ENCODE measurements around the gene GPR141.

DNA sequence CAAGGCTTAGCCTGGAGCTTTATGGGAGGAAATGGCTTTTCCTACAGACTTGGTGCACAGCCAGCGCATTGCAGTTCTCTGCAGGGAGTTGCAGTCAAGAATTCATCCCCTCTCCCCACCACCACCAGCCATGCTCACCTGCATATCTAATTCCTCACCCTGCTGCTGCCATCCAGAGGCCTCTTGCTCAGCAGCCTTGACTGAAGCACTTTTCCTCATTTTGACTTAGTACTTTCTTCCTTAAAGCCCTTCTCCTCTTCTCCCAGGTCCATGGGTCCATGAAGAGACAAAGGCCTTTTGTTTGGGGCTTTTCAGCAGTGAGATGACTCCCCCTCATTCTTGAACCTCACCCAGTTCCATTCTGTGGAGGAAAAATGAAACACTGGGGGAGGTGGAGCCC lies 39.7 kb upstream of the GPR141 start:
- no peak for TF ChIP-seq EZH2 (IDR thresholded peaks at IDR 0.05; ENCODE audit: borderline replicate concordance, insufficient read depth, low read depth, low read length, poor library complexity, severe bottlenecking)
- TF ChIP-seq, protein P1, sequence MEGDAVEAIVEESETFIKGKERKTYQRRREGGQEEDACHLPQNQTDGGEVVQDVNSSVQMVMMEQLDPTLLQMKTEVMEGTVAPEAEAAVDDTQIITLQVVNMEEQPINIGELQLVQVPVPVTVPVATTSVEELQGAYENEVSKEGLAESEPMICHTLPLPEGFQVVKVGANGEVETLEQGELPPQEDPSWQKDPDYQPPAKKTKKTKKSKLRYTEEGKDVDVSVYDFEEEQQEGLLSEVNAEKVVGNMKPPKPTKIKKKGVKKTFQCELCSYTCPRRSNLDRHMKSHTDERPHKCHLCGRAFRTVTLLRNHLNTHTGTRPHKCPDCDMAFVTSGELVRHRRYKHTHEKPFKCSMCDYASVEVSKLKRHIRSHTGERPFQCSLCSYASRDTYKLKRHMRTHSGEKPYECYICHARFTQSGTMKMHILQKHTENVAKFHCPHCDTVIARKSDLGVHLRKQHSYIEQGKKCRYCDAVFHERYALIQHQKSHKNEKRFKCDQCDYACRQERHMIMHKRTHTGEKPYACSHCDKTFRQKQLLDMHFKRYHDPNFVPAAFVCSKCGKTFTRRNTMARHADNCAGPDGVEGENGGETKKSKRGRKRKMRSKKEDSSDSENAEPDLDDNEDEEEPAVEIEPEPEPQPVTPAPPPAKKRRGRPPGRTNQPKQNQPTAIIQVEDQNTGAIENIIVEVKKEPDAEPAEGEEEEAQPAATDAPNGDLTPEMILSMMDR (IDR thresholded peaks at IDR 0.05), result no peak

Data from B cell (primary cell).